ENCODE data around the gene DTNA. TPM values are rescaled to one million over a fixed set of nuclear protein-coding genes. Genes with fewer than 3 reads are reported as not detected.

Gene DTNA
- total and polyA plus RNA-seq, 4 donors, result 47.6 to 101 (median 53.4) TPM

DNA sequence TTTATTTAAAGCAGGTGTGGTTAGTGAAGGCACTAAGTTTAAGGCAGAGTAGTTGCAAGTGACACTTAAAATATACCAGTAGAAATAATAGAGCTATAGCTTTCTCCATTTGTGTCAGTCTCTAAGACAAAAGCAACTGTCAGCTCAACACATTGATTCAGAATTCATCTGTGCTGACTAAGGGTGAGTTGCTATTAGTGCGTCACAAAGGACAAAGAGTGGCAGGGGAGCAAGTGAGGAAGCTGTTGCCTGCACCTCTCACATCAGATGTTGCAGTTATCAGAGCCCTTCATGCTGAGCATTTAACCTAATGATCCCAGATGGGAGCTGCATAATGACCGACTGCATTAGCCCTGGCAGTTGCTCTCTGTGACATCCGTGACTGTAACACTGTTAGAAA lies 138.6 kb downstream of the DTNA start:
- no peaks in the 10 kb centered on the region for H3K4me1 ChIP-seq (ENCODE audit: control insufficient read depth in 1 of 2, insufficient read depth in 2 of 2, low read length in 2 of 2)
- peaks cover 4 to 8% of the 10 kb centered on the region in 2 donors for H3K36me3 ChIP-seq (ENCODE audit: control insufficient read depth in 1 of 2, insufficient read depth in 2 of 2, low read length in 1 of 2)
- no peak overlapping the region for H3K27ac ChIP-seq (ENCODE audit: low read depth in 1 of 2, low read length in 2 of 2)
- WGBS, 2 donors, result 93 to 96% methylated on average over 3 of the region's 3 CpGs
- DNase-seq (no peak), ATAC-seq (ENCODE audit: low FRiP score) (no peak)
- H3K4me3 ChIP-seq (ENCODE audit: low read length in 2 of 2), result no peak overlapping the region
- intact Hi-C loops (cut with DNase I), result no loop called here
- no peaks in the 10 kb centered on the region for H3K9me3 ChIP-seq (ENCODE audit: control insufficient read depth, low read length)
- H3K27me3 ChIP-seq (ENCODE audit: control insufficient read depth in 1 of 2, insufficient read depth in 2 of 2, low read length in 1 of 2), result no peaks in the 10 kb centered on the region

GRCh38 chr18:34857320-34857719 lies 147.2 kb downstream of the DTNA start:
- DNase-seq (no peak), ATAC-seq (ENCODE audit: low FRiP score) (no peak)
- Histone ChIP-seq H3K27ac (ENCODE audit: low read depth in 1 of 2, low read length in 2 of 2) (no peak overlapping the region), H3K36me3 (ENCODE audit: control insufficient read depth in 1 of 2, insufficient read depth in 2 of 2, low read length in 1 of 2) (peaks cover under 1 to 10% of the 10 kb centered on the region in 2 donors), H3K4me1 (ENCODE audit: control insufficient read depth in 1 of 2, insufficient read depth in 2 of 2, low read length in 2 of 2) (no peaks in the 10 kb centered on the region), H3K4me3 (ENCODE audit: low read length in 2 of 2) (no peak overlapping the region), H3K9me3 (ENCODE audit: control insufficient read depth, low read length) (no peaks in the 10 kb centered on the region), H3K27me3 (ENCODE audit: control insufficient read depth in 1 of 2, insufficient read depth in 2 of 2, low read length in 1 of 2) (no peaks in the 10 kb centered on the region)
- intact Hi-C loops (cut with DNase I), result no loop called here
- 94 to 95% methylated on average over 3 of the region's 3 CpGs for WGBS, 2 donors

DNA sequence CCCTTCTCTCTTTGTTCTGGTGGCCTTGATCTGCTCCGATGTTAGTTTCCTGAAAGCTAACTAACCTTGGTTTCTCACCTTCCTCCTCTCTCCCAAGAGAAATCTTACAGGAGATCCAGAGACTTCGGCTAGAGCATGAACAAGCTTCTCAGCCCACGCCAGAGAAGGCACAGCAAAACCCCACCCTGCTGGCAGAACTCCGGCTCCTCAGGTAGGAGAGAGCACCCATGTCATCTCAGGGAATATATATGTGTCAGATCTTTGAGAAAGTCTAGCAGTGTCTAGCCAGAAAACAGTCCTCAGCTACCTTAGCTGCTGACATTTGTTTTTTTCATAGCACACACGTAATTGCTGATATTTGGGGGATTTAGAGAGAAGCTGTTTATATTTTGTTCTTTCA lies 148.1 kb downstream of the DTNA start:
- H3K27ac ChIP-seq (ENCODE audit: low read depth in 1 of 2, low read length in 2 of 2), result no peak overlapping the region
- DNase-seq (no peak), ATAC-seq (ENCODE audit: low FRiP score) (no peak)
- no peaks in the 10 kb centered on the region for H3K27me3 ChIP-seq (ENCODE audit: control insufficient read depth in 1 of 2, insufficient read depth in 2 of 2, low read length in 1 of 2)
- H3K4me3 ChIP-seq (ENCODE audit: low read length in 2 of 2), result no peak overlapping the region
- H3K36me3 ChIP-seq (ENCODE audit: control insufficient read depth in 1 of 2, insufficient read depth in 2 of 2, low read length in 1 of 2), result peaks cover 0 to 10% of the 10 kb centered on the region in 2 donors
- intact Hi-C loops (cut with DNase I), result no loop called here
- 95 to 97% methylated on average over 5 of the region's 5 CpGs for WGBS, 2 donors
- H3K9me3 ChIP-seq (ENCODE audit: control insufficient read depth, low read length), result no peaks in the 10 kb centered on the region
- H3K4me1 ChIP-seq (ENCODE audit: control insufficient read depth in 1 of 2, insufficient read depth in 2 of 2, low read length in 2 of 2), result no peaks in the 10 kb centered on the region

GRCh38 chr18:34859496-34859895 lies 149.4 kb downstream of the DTNA start:
- WGBS, 2 donors, result 92 to 94% methylated on average over 7 of the region's 7 CpGs

DNA sequence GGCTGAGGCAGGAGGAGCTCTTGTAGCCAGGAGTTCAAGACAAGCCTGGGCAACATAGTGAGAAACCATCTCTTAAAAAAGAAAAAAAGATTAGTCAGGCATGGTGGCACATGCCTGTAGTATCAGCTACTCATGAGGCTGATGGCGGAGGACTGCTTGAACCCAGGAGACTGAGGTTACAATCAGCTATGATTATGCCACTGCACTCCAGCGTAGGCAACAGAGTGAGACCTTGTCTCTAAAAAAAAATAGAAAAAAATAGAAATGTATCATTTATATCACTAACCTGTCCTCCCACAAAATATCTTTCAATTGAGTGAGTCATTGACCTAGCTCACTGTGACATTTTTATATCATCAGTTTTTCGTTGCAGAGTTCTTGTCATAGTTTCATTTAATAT lies 152.5 kb downstream of the DTNA start:
- WGBS, 2 donors, result 87 to 90% methylated on average over 3 of the region's 3 CpGs
- no peak overlapping the region for H3K27ac ChIP-seq (ENCODE audit: low read depth in 1 of 2, low read length in 2 of 2)
- H3K4me1 ChIP-seq (ENCODE audit: control insufficient read depth in 1 of 2, insufficient read depth in 2 of 2, low read length in 2 of 2), result no peaks in the 10 kb centered on the region
- H3K27me3 ChIP-seq (ENCODE audit: control insufficient read depth in 1 of 2, insufficient read depth in 2 of 2, low read length in 1 of 2), result no peaks in the 10 kb centered on the region
- H3K4me3 ChIP-seq (ENCODE audit: low read length in 2 of 2), result no peak overlapping the region
- DNase-seq (no peak), ATAC-seq (ENCODE audit: low FRiP score) (no peak)
- peaks cover 0 to 13% of the 10 kb centered on the region in 2 donors for H3K36me3 ChIP-seq (ENCODE audit: control insufficient read depth in 1 of 2, insufficient read depth in 2 of 2, low read length in 1 of 2)
- H3K9me3 ChIP-seq (ENCODE audit: control insufficient read depth, low read length), result no peaks in the 10 kb centered on the region
- intact Hi-C loops (cut with DNase I), result loop anchor here in 1 of 2 donors (10.0 kb wide), 1 partner anchor 282 kb away; no protein-coding TSS in a partner anchor

More at GRCh38 chr18:34859496-34859895, 149.4 kb downstream of the DTNA start:
- ATAC-seq (ENCODE audit: low FRiP score) (no peak), DNase-seq (no peak)
- H3K9me3 ChIP-seq (ENCODE audit: control insufficient read depth, low read length), result no peaks in the 10 kb centered on the region
- intact Hi-C loops (cut with DNase I), result no loop called here
- no peaks in the 10 kb centered on the region for H3K4me1 ChIP-seq (ENCODE audit: control insufficient read depth in 1 of 2, insufficient read depth in 2 of 2, low read length in 2 of 2)
- no peak overlapping the region for H3K27ac ChIP-seq (ENCODE audit: low read depth in 1 of 2, low read length in 2 of 2)
- H3K4me3 ChIP-seq (ENCODE audit: low read length in 2 of 2), result no peak overlapping the region
- H3K27me3 ChIP-seq (ENCODE audit: control insufficient read depth in 1 of 2, insufficient read depth in 2 of 2, low read length in 1 of 2), result no peaks in the 10 kb centered on the region
- peaks cover 0 to 10% of the 10 kb centered on the region in 2 donors for H3K36me3 ChIP-seq (ENCODE audit: control insufficient read depth in 1 of 2, insufficient read depth in 2 of 2, low read length in 1 of 2)

DNA sequence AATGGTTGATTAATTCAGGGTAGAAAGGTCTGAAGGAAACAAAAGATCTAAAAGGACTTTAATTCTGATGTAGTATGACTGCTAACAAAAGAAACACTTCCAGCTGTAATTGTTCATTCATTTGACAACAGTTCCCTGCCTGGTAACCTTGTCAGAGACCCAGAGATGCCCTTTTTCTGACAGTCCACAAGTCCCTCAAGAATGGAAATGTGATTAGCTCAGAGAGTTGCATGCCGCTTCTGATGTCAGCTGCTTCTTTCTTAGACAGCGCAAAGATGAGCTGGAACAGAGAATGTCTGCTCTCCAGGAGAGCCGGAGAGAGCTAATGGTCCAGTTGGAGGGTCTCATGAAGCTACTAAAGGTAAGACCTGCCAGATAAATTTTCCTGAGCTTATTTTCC lies 153.6 kb downstream of the DTNA start:
- Histone ChIP-seq H3K27ac (ENCODE audit: low read depth in 1 of 2, low read length in 2 of 2) (no peak overlapping the region), H3K36me3 (ENCODE audit: control insufficient read depth in 1 of 2, insufficient read depth in 2 of 2, low read length in 1 of 2) (peaks cover 0 to 7% of the 10 kb centered on the region in 2 donors), H3K4me1 (ENCODE audit: control insufficient read depth in 1 of 2, insufficient read depth in 2 of 2, low read length in 2 of 2) (no peaks in the 10 kb centered on the region), H3K27me3 (ENCODE audit: control insufficient read depth in 1 of 2, insufficient read depth in 2 of 2, low read length in 1 of 2) (no peaks in the 10 kb centered on the region), H3K9me3 (ENCODE audit: control insufficient read depth, low read length) (no peaks in the 10 kb centered on the region), H3K4me3 (ENCODE audit: low read length in 2 of 2) (no peak overlapping the region)
- DNase-seq (no peak), ATAC-seq (ENCODE audit: low FRiP score) (no peak)
- 97 to 98% methylated on average over 3 of the region's 3 CpGs for WGBS, 2 donors
- intact Hi-C loops (cut with DNase I), result loop anchor here in 1 of 2 donors (10.0 kb wide), 1 partner anchor 281 kb away; no protein-coding TSS in a partner anchor

DNA sequence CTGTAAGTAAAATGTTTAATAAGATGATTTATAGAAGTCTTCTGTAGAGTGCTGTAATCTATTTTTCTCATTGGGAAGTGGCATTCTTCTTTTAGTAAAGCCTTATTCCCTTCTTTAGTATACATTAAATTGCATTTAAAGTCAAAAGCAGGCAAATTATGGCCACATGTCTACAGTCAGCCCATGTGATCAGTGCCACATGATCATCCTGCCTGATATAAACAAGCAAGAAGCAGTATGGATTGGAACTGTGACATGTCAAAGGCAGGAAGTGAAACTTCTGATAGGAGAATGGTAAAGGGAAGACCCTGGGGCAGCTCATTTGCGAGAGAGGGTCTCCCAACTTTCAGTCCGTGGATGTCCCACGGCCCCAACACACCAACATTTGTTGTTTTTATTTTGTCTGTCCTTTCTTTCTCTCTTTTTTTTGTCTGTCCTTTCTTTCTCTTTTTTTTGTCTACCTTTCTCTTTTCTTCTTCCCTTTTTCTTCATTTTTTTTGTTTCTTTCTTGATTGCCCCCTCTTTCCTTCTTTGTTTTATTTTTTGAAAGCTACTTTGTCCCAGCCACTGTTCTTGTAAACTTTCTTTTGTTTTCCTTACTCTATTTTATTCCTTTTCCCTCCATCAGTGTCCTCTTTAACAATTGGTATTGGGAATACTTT lies 154.9 kb downstream of the DTNA start:
- no peaks in the 10 kb centered on the region for H3K27me3 ChIP-seq (ENCODE audit: control insufficient read depth in 1 of 2, insufficient read depth in 2 of 2, low read length in 1 of 2)
- H3K27ac ChIP-seq (ENCODE audit: low read depth in 1 of 2, low read length in 2 of 2), result no peak overlapping the region
- 96 to 98% methylated on average over 3 of the region's 3 CpGs for WGBS, 2 donors
- H3K36me3 ChIP-seq (ENCODE audit: control insufficient read depth in 1 of 2, insufficient read depth in 2 of 2, low read length in 1 of 2), result peaks cover 0 to 2% of the 10 kb centered on the region in 2 donors
- ATAC-seq (ENCODE audit: low FRiP score), result no peak
- no peaks in the 10 kb centered on the region for H3K9me3 ChIP-seq (ENCODE audit: control insufficient read depth, low read length)
- H3K4me3 ChIP-seq (ENCODE audit: low read length in 2 of 2), result no peak overlapping the region
- intact Hi-C loops (cut with DNase I), result loop anchor here (5.0 to 10.0 kb wide), 2 partner anchors 37 to 280 kb away; no protein-coding TSS in a partner anchor
- H3K4me1 ChIP-seq (ENCODE audit: control insufficient read depth in 1 of 2, insufficient read depth in 2 of 2, low read length in 2 of 2), result no peaks in the 10 kb centered on the region
- no peak for DNase-seq

- H3K36me3 ChIP-seq (ENCODE audit: control insufficient read depth in 1 of 2, insufficient read depth in 2 of 2, low read length in 1 of 2), result peaks cover 0 to 2% of the 10 kb centered on the region in 2 donors
- WGBS, 2 donors, result 89 to 90% methylated on average over 2 of the region's 2 CpGs
- no peak overlapping the region for H3K27ac ChIP-seq (ENCODE audit: low read depth in 1 of 2, low read length in 2 of 2)
- no peaks in the 10 kb centered on the region for H3K9me3 ChIP-seq (ENCODE audit: control insufficient read depth, low read length)
- no peak overlapping the region for H3K4me3 ChIP-seq (ENCODE audit: low read length in 2 of 2)
- intact Hi-C loops (cut with DNase I), result loop anchor here (5.0 to 10.0 kb wide), 2 partner anchors 36 to 278 kb away; no protein-coding TSS in a partner anchor
- H3K4me1 ChIP-seq (ENCODE audit: control insufficient read depth in 1 of 2, insufficient read depth in 2 of 2, low read length in 2 of 2), result no peaks in the 10 kb centered on the region
- no peaks in the 10 kb centered on the region for H3K27me3 ChIP-seq (ENCODE audit: control insufficient read depth in 1 of 2, insufficient read depth in 2 of 2, low read length in 1 of 2)
- no peak for DNase-seq
- ATAC-seq (ENCODE audit: low FRiP score), result no peak
These were observed 156.2 kb downstream of the DTNA start for GRCh38 chr18:34866310-34866709.

DNA sequence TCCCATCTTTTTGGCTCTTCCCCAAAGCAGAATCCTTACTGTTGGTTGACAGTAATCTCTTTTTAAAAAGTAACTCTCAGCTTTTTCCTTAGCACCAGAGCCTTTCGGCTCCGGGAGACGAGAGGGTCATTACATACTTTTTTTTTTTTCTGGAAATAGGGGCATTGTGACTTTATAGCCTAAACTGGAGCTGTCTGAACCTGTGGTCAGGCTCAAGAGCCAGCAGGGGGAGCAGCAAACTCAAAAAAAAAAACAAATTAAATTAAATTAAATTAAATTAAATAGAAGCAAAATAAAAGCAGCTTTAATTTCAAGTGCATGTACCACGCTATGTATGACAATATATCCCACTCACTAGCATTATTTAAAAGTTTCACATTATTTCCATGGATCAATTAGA lies 156.6 kb downstream of the DTNA start:
- 52 to 63% methylated on average over 4 of the region's 4 CpGs for WGBS, 2 donors
- H3K27ac ChIP-seq (ENCODE audit: low read depth in 1 of 2, low read length in 2 of 2), result no peak overlapping the region
- intact Hi-C loops (cut with DNase I), result loop anchor here (1.0 to 10.0 kb wide), 3 partner anchors 35 to 278 kb away; no protein-coding TSS in a partner anchor
- ATAC-seq (ENCODE audit: low FRiP score), result no peak
- no peaks in the 10 kb centered on the region for H3K27me3 ChIP-seq (ENCODE audit: control insufficient read depth in 1 of 2, insufficient read depth in 2 of 2, low read length in 1 of 2)
- peaks cover 0 to 2% of the 10 kb centered on the region in 2 donors for H3K36me3 ChIP-seq (ENCODE audit: control insufficient read depth in 1 of 2, insufficient read depth in 2 of 2, low read length in 1 of 2)
- H3K4me3 ChIP-seq (ENCODE audit: low read length in 2 of 2), result no peak overlapping the region
- no peaks in the 10 kb centered on the region for H3K4me1 ChIP-seq (ENCODE audit: control insufficient read depth in 1 of 2, insufficient read depth in 2 of 2, low read length in 2 of 2)
- no peaks in the 10 kb centered on the region for H3K9me3 ChIP-seq (ENCODE audit: control insufficient read depth, low read length)
- no peak for DNase-seq

Measured in aorta (tissue), 5 donors.